IPS DF 4.7 (cell line): Measurements from ENCODE around the gene SRSF7.
"Not testable (repeated sequence)": the region's sequence is repeated elsewhere in the genome, so short reads cannot be mapped to it uniquely, and the experiment has no call there.

Experiments used
- DNase-seq: peaks from one replicate; pipeline ENCODE4 v3.0.0-alpha.2; 2013; ENCODE audit warnings: low spot score; ENCODE audit errors: extremely low read depth

SRSF7 gene

DNA sequence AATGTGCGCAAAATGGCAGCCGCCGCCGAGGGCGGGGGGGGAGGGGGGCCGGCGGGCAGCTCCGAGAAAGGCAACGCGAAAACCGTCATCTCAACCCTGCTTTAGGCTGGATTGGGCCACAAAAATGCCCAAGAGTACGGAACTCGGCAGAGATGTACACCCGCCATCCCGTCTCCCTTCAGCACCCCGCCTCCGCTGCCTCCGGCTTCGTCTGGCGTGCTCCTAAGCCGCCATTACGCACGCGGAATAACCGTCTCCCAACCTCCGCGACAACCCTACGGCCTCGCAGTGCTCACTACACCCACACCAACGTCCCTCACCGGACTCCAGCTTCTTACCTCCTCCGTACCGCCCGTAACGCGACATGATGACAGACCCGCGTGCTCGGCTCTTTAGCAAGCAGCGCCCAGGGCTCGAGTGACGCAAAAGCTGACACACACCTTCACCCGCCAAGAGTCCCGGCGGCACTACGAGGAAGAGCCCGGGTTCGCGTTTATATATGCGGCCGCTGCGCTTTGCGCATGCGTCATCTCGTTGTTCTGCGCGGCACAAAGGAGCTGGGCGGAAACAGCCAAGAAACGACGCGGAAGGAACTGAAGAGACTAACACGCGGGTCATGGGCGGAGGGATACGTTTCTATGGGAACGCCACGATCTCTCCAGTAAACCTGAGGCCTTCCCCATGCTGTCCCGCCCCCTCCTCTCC lies at the start of gene SRSF7:
Gene SRSF7, minus strand, starts transcription at position 471 of the 705 bp plus-strand sequence. Its CDS starts 105 bp downstream, at position 366.
- peak; percentile 99 for DNase-seq

DNA sequence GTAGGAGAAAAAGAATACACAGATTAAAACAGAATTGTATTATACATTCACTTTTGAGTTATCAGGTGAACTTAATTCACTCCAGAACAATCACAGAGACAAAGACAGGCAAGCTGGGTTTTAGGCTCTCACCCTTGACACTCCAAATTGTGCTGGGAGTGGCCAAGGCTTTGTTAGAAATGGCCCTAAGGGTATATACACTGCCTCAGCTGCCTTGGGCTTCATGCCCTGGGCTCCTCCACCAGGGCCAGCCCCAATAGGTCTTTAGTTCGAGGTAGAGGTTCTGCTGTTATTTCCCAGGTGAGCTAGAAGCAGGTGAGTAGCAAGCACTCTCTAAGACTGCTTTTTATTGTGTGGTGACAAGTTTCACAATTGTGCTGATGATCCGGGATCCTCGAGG lies 46.8 kb upstream of the SRSF7 start:
- no peak for DNase-seq

DNA sequence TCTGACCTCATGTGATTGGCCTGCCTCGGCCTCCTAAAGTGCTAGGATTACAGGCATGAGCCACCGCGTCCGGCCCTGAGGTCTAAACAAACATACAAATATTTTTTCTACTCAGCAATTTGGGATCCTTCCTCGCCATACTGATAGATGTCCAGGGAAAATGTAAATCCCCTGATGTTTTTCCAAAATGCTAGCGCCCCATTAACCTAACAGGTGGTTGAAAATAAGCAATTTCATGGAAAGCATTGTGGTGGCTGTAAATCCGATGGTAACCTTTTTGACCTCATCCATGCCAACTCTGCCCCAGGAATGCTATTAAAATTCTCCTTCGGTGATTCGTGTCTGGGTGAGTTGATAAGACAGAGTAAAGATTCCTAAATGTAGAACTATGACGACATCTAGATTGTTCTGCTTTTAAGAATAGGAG lies 46.1 kb upstream of the SRSF7 start:
- DNase-seq = no peak

DNA sequence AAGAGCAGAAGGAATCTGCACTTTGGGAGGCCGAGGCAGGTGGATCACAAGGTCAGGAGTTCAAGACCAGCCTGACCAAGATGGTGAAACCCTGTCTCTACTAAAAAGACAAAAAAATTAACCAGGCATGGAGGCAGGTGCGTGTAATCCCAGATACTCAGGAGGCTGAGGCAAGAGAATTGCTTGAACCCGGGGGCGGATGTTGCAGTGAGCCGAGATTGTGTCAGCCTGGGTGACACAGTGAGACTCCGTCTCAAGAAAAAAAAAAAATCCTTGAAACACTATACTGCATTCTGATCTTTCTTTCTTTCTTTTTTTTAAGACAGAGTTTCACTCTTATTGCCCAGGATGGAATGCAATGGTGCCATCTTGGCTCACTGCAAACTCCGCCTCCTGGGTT lies 43.9 kb upstream of the SRSF7 start:
- DNase-seq = not testable (repeated sequence)

DNA sequence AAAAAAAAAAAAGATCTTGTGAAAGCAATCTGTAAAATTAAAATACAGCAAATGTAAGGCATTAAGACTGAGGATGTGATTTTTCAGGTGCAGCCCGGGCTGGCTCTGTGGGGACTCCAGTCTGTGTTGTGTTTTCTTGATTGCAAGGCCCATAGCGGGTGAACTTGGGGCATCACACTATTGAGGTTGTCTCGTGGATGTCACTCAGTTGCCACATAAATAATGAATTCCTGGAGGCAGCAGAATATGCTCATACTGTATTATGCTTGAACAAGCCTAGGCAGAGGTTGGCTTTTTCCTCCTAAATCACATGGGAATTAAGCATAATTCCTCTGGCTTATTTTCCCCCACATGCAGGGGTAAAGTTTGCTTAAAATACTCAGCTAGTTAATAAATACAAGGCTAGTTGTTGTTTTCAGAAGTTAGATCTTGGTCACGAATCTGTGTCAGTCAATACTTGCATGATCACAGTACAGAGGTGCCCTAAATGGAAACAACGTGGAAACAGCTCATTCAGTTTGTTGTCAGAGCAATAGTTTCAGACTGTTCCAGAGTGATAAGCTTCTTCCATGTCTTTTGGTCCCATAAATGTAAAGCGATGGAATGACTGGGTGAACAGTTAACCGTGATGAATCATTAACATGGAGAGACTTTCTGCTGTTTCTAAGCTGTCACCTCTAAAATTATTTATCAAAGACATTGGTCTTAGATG lies 43.2 kb upstream of the SRSF7 start:
- DNase-seq = no peak

DNA sequence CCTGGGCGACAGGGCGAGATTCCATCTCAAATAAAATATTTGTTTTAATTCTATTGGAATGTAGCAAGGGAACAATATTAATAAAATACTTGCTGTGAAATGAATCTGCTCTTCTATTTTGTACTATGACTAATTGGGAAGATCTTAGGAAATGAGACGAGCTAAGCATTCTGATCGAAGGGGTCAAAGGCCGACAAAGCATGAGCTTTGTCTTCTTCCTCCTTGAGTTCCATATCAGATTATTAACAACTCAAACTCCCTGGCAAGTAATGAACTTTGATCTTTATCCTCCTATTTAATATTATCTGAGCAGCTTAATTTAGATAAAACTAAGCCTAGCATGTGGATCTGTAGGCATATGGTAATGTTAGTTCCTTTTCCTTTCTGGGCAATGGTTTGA lies 42.4 kb upstream of the SRSF7 start:
- no peak for DNase-seq

DNA sequence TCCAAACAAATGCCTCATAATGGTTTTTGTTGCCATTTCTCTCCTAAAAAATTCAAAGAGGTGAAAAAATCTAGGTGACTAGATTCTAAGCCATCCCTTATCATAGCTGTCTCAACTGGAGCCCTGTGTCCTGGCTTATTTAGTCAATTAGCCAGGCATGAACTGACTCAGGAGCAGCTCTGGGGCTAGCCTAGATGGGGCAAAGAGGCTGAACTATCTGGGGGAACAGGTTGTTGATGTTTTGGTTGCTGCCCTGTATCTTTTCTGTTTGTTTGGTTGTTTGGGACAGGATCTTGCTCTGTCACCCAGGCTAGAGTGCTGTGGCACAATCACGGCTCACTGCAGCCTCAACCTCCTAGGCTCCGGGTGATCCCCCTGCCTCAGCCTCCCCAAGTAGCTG lies 41.6 kb upstream of the SRSF7 start:
- no peak for DNase-seq

DNA sequence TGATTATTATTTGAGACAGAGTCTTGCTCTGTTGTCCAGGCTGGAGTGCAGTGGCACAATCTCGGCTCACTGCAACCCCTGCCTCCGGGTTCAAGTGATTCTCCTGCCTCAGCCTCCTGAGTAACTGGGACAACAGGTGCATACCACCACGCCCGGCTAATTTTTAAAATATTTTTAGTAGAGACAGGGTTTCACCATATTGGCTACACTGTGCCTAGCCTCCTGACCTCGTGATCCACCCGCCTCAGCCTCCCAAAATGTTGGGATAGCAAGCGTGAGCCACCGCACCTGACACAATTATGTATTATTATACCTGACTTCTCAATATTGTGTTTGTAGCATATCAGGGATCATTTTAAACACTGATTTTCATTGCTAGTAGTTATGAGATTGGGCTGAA lies 41.2 kb upstream of the SRSF7 start:
- DNase-seq = not testable (repeated sequence)

DNA sequence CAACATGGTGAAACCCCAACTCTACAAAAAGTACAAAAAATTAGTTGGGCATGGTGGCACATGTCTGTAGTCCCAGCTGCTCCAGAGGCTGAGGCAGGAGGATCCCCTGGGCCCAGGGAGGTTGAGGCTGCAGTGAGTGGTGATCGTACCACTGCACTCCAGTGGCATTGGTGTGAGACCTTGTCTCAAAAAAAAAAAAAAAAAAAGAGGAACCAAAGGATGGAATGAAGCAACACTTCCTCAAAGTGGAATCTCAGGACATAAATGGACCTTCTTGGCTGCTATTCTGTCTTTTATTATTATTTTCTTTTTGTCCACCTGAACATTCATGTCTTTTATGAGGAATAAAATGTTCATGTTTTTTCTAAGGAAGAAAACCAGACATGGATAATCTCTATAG lies 40.6 kb upstream of the SRSF7 start:
- DNase-seq = no peak

DNA sequence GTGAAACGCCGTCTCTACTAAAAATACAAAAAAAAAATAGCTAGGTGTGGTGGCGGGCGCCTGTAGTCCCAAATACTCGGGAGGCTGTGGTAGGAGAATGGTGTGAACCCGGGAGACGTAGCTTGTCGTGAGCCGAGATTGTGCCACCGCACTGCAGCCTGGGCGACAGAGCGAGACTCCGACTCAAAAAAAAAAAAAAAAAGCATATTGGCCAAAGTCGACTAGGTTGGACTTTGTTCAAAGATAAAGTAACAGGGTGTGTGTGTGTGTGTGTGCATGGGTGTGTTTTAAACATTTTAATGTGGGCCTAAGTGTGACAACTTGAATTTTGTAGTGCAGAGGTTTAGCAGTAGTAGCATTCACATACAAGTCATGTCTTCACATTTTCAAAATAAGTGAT lies 38.5 kb upstream of the SRSF7 start:
- no peak for DNase-seq

DNA sequence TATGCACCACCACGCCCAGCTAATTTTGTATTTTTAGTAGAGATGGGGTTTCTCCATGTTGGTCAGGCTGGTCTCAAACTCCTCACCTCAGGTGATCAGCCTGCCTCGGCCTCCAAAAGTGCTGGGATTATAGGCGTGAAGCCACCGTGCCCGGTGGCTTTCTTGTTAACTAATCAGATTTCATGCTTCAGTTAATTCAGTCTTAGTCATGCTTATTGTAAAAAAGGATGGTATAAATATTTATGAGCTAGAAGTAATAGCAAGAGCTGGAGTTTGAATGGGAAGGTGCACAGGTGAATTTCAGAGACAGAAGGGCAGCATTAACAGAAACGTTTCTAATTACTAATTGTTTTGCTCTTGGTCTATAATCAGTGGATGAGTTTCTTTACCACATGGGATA lies 37.1 kb upstream of the SRSF7 start:
- DNase-seq = no peak

DNA sequence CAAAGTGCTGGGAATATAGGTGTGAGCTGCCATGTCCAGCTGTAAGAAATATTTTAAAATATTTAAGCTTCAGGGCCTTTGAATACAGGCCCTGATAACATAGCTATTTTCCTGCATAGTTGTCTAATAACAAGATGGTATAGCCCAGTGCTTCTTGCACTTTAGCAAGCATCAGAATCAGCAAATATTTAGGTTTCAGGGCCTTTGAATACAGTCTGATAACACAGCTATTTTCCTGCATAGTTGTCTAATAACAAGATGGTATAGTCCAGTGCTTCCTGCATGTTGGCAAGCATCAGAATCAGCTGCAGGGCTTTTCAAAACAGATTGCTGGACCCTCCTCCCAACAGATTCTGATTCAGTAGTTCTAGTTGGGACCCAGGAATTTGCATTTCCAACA lies 32.4 kb upstream of the SRSF7 start:
- no peak for DNase-seq

DNA sequence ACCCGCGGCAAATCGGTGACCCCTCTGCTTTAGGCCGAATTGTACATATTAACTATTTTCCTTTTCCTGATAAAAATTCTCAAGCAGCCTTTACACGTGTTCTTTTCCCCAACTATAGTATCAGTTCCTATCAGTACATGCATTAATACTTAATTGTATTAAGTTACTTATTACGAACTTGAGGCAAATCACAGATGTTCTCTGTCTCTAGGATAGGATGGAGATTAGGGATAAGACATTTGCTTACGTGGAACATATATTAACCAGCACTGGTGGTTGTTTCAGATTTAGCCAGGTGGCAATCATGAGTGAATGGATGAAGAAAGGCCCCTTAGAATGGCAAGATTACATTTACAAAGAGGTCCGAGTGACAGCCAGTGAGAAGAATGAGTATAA lies 27.5 kb upstream of the SRSF7 start:
- no peak for DNase-seq

DNA sequence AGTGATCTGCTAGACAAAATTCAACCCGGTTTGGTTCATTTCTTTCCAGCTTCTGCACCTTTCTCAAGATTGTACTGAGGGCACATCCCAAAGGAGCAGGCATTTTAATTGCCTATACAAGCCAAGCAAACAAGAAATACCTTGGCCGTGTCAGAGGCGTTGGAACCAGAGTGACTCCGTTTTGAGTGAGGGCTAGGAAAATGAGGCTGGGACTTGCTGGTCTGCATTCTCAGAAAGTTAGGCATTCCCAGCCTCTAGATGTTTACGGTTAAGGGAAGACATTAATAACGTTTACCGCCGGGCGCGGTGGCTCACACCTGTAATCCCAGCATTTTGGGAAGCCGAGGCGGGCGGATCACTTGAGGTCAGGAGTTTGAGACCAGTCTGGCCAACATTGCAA lies 25.4 kb upstream of the SRSF7 start:
- DNase-seq = no peak

DNA sequence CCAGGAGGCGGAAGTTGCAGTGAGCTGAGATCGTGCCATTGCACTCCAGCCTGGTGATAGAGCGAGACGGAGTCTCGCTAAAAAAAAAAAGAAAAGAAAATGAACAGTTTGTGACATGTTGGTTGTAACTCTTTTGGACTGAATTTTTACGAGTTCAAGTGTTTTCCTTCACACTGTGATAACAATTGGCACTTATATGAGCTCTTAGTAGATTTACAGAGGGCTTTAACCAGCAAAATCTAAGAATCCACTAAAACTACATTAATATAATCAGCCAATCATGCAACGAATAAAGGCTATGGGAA lies 24.7 kb upstream of the SRSF7 start:
- no peak for DNase-seq

DNA sequence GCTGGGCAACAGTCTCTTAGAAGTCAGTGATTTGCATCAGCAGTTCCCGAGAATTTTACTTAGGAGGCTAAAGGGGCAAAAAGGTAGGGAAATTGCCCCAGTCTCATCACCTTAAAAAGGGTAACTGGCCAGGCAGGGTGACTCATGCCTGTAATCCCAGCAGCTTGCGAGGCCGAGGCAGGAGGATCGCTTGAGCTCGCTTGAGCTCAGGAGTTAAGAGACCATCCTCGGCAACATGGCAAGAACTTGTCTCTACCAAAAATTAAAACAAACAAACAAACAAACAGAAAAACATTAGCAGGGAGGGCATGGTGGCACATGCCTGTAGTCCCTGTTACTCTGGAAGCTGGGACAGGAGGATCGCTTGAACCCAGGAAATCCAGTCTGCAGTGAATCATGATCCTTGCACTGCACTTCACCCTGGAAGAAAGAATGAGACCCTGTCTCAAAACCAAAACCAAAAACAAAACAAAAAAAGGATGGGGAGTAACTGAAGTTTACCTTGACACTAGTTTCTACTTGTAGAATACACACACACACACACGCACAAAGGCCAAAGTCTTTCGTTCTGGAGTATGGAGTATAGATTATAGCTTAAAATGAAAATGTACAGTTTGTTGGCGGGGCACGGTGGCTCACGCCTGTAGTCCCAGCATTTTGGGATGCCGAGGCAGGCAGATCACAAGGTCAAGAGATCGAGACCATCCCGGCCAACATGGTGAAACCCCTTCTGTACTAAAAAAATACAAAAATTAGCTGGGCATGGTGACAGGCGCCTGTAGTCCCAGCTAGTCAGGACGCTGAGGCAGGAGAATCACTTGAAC lies 24.1 kb upstream of the SRSF7 start:
- DNase-seq = no peak

DNA sequence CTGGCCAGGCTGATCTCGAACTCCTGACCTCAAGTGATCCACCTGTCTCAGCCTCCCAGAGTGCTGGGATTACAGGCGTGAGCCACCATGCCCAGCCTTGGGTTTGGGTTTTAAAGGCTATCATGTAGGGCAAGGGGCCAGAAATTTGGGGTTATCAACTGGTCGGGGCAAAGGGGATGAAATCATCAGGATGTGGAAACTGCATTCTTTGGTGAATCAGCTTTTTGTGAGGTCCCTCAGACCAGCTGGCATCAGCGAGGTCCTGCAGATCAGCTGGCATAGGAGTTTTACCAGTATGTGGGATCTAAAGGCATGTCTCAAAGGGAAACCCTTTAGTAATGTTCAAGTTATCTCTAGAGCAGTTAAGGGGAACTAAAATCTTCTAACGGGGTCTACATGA lies 20.5 kb upstream of the SRSF7 start:
- DNase-seq = no peak

DNA sequence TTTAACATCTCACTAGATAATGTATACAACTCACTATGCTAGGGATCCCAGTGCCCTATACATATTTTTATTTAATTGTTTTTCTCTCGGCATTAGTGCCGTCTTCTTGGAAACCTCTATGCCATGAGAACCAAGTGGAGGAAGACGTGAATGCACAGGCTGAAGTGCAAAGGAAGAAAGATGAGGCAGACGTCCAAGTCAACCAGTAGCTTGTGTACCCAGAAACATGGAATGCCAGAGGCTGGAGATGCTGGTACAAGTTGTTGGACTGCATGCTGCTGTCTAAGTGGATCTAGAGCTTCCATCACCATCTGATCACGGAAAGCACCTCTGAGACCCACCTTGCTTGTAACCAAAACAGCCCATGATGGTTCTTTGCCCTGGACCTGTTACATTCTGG lies 14.4 kb upstream of the SRSF7 start:
- no peak for DNase-seq

DNA sequence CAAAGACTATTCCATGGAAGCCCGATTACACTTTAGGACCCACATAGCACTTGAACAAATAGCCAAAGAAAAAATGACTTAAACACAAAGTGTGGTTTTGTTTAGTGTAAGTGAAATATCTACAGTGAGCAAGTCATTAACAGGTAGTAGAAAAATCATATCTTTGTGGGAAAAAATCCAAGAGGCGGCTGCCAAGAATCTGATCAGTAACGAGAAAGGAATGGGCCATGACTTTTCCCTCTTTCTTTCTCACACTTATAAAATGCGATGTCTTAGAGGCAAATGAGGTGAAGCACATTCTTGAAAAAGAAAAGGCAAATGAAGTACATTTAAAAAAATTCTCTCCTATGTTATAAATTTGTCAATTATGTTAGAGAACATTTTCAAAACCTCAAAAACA lies 14.0 kb upstream of the SRSF7 start:
- no peak for DNase-seq

DNA sequence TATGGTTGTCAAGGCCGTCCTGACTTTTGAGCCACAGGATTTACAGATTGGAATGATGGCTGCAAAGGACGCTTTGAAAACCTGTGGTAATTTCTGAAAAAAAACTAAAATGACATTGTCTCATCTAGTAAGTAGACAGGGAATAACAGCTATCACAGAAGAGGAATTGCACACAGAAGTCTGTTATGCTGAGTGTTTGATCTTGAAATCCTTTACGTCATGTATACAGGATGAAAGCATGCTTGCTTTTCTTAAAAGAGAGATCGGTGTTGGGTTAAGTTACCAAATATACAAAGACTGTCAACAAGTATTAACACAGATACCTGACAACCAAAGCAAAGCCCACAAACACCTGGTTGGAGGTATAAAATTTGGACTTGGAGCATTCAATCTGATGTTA lies 12.6 kb upstream of the SRSF7 start:
- DNase-seq = no peak

DNA sequence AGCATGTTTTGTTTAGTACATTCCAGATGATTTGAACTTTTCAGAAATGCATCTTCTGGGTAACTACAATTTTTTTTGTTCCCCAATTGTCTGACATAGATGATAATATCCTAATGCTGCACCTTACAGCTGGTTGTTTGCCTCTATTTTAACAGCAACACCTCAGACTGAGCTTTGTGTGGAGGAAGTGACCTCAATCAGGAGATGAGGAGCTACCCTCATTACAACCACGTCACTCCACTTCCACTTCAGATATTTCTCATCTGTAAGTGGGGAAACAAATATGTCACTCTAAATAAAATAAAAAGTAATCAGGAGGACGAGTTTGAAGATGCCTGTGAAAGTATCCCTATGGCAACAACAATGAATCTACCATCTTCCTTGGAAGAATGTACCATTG lies 12.1 kb upstream of the SRSF7 start:
- DNase-seq = no peak

DNA sequence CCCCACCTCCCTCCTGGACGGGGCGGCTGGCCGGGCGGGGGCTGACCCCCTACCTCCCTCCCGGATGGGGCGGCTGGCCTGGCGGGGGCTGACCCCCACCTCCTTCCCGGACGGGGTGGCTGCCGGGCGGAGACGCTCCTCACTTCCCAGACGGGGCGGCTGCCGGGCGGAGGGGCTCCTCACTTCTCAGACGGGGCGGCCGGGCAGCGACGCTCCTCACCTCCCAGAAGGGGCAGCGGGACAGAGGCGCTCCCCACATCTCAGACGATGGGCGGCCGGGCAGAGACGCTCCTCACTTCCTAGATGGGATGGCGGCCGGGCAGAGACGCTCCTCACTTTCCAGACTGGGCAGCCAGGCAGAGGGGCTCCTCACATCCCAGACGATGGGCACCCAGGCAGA lies 4.7 kb upstream of the SRSF7 start:
- DNase-seq = not testable (repeated sequence)

DNA sequence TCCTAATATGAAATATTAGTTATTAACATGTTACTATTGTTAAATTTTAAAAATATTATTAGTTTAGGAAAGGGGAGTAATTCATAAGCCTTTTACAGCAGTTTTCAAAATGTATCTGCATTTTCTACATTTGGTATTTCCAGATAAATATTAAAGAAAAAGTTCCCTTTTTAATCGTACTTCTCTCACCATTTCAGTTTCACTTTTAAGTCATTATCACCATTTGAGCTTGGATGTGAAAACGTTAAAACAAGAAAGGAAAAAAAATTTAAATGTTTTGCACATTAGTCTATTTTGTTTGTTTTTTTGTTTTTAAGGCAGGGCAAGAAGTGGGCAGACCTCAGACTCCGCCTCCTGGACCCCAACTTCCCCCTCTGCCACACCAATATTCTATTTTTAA lies 3.3 kb upstream of the SRSF7 start:
- no peak for DNase-seq
